IMR-90 (cell line): ENCODE results near the gene KCNJ13. TPM values are rescaled to one million over a fixed set of nuclear protein-coding genes. Genes with fewer than 3 reads are reported as not detected.

Source experiments
- ATAC-seq: fragments of 200-7000 bp; cut with Tn5 transposase; 2 replicates; pipeline ENCODE4 v1.9.1; 2020; ENCODE audit warnings: low read depth, mild to moderate bottlenecking, moderate library complexity
- BruUV-seq: library from RNA; stranded (reverse); fragments of 400-500 nt; replicated peaks from 2 replicates; lab custom pipeline; 2021; lab: Mats Ljungman, UMichigan
- CTCF ChIA-PET: fragments of 300-600 bp; formaldehyde crosslinking; extraction: SDS; loops from one replicate; lab custom pipeline; 2021; ENCODE audit warnings: antibody characterized with exemption; lab: Yijun Ruan, JAX
- POLR2A ChIA-PET: fragments of 300-600 bp; sonication (Branson Sonifier 250); formaldehyde crosslinking; loops from one replicate; lab custom pipeline; 2022; ENCODE audit warnings: antibody characterized with exemption; ENCODE audit not compliant: unreplicated experiment; lab: Charles Lee
- DNase-seq: peaks from one replicate; pipeline ENCODE4 v3.0.0; 2013
- H2AFZ ChIP-seq: replicated peaks from 2 replicates; pipeline ENCODE3; 2013; ENCODE audit warnings: low read length, mild to moderate bottlenecking; ENCODE audit not compliant: poor library complexity
- H2AK5ac ChIP-seq: 2 replicates; pipeline ENCODE4 v1.6.1; 2013; ENCODE audit warnings: low read depth, low read length, inconsistent platforms
- H2AK9ac ChIP-seq: replicated peaks from 2 replicates; pipeline ENCODE3; 2013; ENCODE audit warnings: mild to moderate bottlenecking, low read depth, low read length, moderate library complexity; ENCODE audit not compliant: poor library complexity
- H2BK120ac ChIP-seq: 2 replicates; pipeline ENCODE4 v1.6.1; 2013; ENCODE audit warnings: low read depth, low read length, inconsistent platforms
- H2BK15ac ChIP-seq: 3 replicates; pipeline ENCODE4 v1.6.1; 2013; ENCODE audit warnings: low read depth, low read length, inconsistent platforms
- H2BK20ac ChIP-seq: 2 replicates; pipeline ENCODE4 v1.6.1; 2013; ENCODE audit warnings: low read depth, mild to moderate bottlenecking, inconsistent platforms, low read length, moderate library complexity
- H2BK5ac ChIP-seq: 2 replicates; pipeline ENCODE4 v1.6.1; 2013; ENCODE audit warnings: mild to moderate bottlenecking, low read depth, low read length, inconsistent platforms; ENCODE audit not compliant: poor library complexity, severe bottlenecking
- H3K14ac ChIP-seq: replicated peaks from 2 replicates; pipeline ENCODE4 v1.6.1; 2013; ENCODE audit warnings: low read depth, low read length, inconsistent platforms
- H3K18ac ChIP-seq: 2 replicates; pipeline ENCODE4 v1.6.1; 2013; ENCODE audit warnings: low read depth, low read length, control low read depth
- H3K23ac ChIP-seq: 2 replicates; pipeline ENCODE4 v1.6.1; 2013; ENCODE audit warnings: low read depth, low read length, inconsistent platforms
- H3K27ac ChIP-seq: 2 replicates; pipeline ENCODE4 v1.5.1; 2013; ENCODE audit warnings: mild to moderate bottlenecking, control low read depth, low read length; ENCODE audit not compliant: insufficient read depth
- H3K27me3 ChIP-seq: 2 replicates; pipeline ENCODE4 v1.6.1; 2013; ENCODE audit warnings: low read length; ENCODE audit not compliant: control insufficient read depth, insufficient read depth
- H3K36me3 ChIP-seq: 2 replicates; pipeline ENCODE4 v1.6.1; 2013; ENCODE audit warnings: low read length, mixed read lengths; ENCODE audit not compliant: control insufficient read depth, insufficient read depth
- H3K4ac ChIP-seq: 2 replicates; pipeline ENCODE4 v1.6.1; 2013; ENCODE audit warnings: low read depth, low read length, inconsistent platforms
- H3K4me1 ChIP-seq: 2 replicates; pipeline ENCODE4 v1.6.1; 2013; ENCODE audit warnings: low read length, mixed read lengths; ENCODE audit not compliant: control insufficient read depth, insufficient read depth
- H3K4me2 ChIP-seq: 2 replicates; pipeline ENCODE4 v1.6.1; 2013; ENCODE audit warnings: low read depth, mild to moderate bottlenecking, control low read depth, low read length, moderate library complexity
- H3K4me3 ChIP-seq: 2 replicates; pipeline ENCODE4 v1.5.1; 2013; ENCODE audit warnings: low read depth, mild to moderate bottlenecking, control low read depth, low read length, moderate library complexity; ENCODE audit not compliant: insufficient read depth
- H3K56ac ChIP-seq: 2 replicates; pipeline ENCODE4 v1.6.1; 2013; ENCODE audit warnings: low read length, inconsistent platforms; ENCODE audit not compliant: insufficient read depth; ENCODE audit errors: extremely low read depth
- H3K79me1 ChIP-seq, 2 experiments: 2 replicates each; pipeline ENCODE4 v1.6.1; 2013; ENCODE audit warnings: low read length in 2 of 2, inconsistent platforms in 1 of 2, low read depth in 1 of 2
- H3K9ac ChIP-seq: 2 replicates; pipeline ENCODE4 v1.6.1; 2013; ENCODE audit warnings: low read depth, low read length, control low read depth
- H3K9me1 ChIP-seq: 2 replicates; pipeline ENCODE4 v1.6.1; 2013; ENCODE audit warnings: low read length, inconsistent platforms; ENCODE audit not compliant: insufficient read depth
- H3K9me3 ChIP-seq: 2 replicates; pipeline ENCODE4 v1.6.1; 2013; ENCODE audit warnings: low read length; ENCODE audit not compliant: control insufficient read depth, insufficient read depth
- H4K20me1 ChIP-seq: 2 replicates; pipeline ENCODE4 v1.6.1; 2013; ENCODE audit warnings: low read length, inconsistent platforms; ENCODE audit not compliant: insufficient read depth
- H4K5ac ChIP-seq: 2 replicates; pipeline ENCODE4 v1.6.1; 2013; ENCODE audit warnings: mild to moderate bottlenecking, low read depth, low read length, control low read depth
- H4K8ac ChIP-seq, 2 experiments: 2 replicates each; pipeline ENCODE4 v1.6.1; 2013; ENCODE audit warnings: low read depth in 2 of 2, low read length in 2 of 2, control low read depth in 1 of 2, inconsistent platforms in 1 of 2
- H4K91ac ChIP-seq: 2 replicates; pipeline ENCODE4 v1.6.1; 2013; ENCODE audit warnings: low read depth, low read length, inconsistent platforms; ENCODE audit not compliant: insufficient read depth
- BHLHE40 ChIP-seq: fragments of 150-350 bp; IDR thresholded peaks from 2 replicates; pipeline ENCODE4 v1.6.1; 2016; ENCODE audit warnings: mild to moderate bottlenecking, low read depth, low read length
- CEBPB ChIP-seq: IDR thresholded peaks from 2 replicates; pipeline ENCODE4 v1.6.1; 2012; ENCODE audit warnings: low read depth, low read length, improper control_type of control experiment
- CHD1 ChIP-seq: IDR thresholded peaks from 2 replicates; pipeline ENCODE4 v1.6.1; 2012; ENCODE audit warnings: low read depth, low read length, improper control_type of control experiment
- CTCF ChIP-seq: conservative IDR thresholded peaks from 2 replicates; pipeline ENCODE4 v1.5.1; 2012; ENCODE audit warnings: mild to moderate bottlenecking, low read depth, low read length, improper control_type of control experiment
- ELK1 ChIP-seq: fragments of 150-350 bp; IDR thresholded peaks from 2 replicates; pipeline ENCODE4 v1.6.1; 2016; ENCODE audit warnings: low read depth, mild to moderate bottlenecking, low read length, moderate library complexity, borderline replicate concordance
- FOS ChIP-seq: fragments of 150-350 bp; IDR thresholded peaks from 2 replicates; pipeline ENCODE4 v1.6.1; 2016; ENCODE audit warnings: low read depth, low read length
- MAFK ChIP-seq: IDR thresholded peaks from 2 replicates; pipeline ENCODE4 v1.6.1; 2012; ENCODE audit warnings: low read depth, low read length, improper control_type of control experiment
- MXI1 ChIP-seq: IDR thresholded peaks from 2 replicates; pipeline ENCODE4 v1.6.1; 2012; ENCODE audit warnings: low read depth, mild to moderate bottlenecking, low read length, moderate library complexity, borderline replicate concordance
- RAD21 ChIP-seq: IDR thresholded peaks from 2 replicates; pipeline ENCODE4 v1.6.1; 2012; ENCODE audit warnings: low read length, improper control_type of control experiment
- RCOR1 ChIP-seq: IDR thresholded peaks from 2 replicates; pipeline ENCODE4 v1.6.1; 2012; ENCODE audit warnings: mild to moderate bottlenecking, low read length, improper control_type of control experiment; ENCODE audit not compliant: insufficient replicate concordance
- SMC3 ChIP-seq: fragments of 150-350 bp; IDR thresholded peaks from 2 replicates; pipeline ENCODE4 v1.6.1; 2016; ENCODE audit warnings: low read depth, mild to moderate bottlenecking, antibody characterized with exemption, low read length, moderate library complexity
- USF2 ChIP-seq: fragments of 150-350 bp; IDR thresholded peaks from 2 replicates; pipeline ENCODE4 v1.6.1; 2017; ENCODE audit warnings: mild to moderate bottlenecking, antibody characterized with exemption, low read length, low read depth
- WGBS, 2 experiments: methylation state at CpG; one replicate each; pipeline versions ENCODE4 v1.1.5 to v1.1.7; 2013; ENCODE audit warnings: missing lambda C conversion rate in 2 of 2; ENCODE audit not compliant: insufficient read length in 1 of 2; ENCODE audit errors: extremely low coverage in 2 of 2; 5-methylcytosine and 5-hydroxymethylcytosine counted together
- dilution Hi-C: fragments of 300-500 bp; cut with HindIII; formaldehyde crosslinking; loops from one replicate; pipeline ENCODE4 v1.14.3; 2018; ENCODE audit warnings: low sequenced_read_pairs; ENCODE audit not compliant: unreplicated experiment
- in situ Hi-C: fragments of 300-500 bp; cut with MboI; formaldehyde crosslinking; loops from 3 replicates; pipeline ENCODE4 v1.14.3; 2019; ENCODE audit warnings: low sequenced_read_pairs, inconsistent platforms, mixed read lengths
- intact Hi-C: fragments of 100-400 bp; cut with micrococcal nuclease; formaldehyde crosslinking; loops from 2 replicates; pipeline ENCODE4 v1.10.0; 2022
- polyA plus RNA-seq, 3 experiments: library from polyadenylated mRNA; depleted of rRNA; stranded (reverse); fragments of >200 nt; gene quantifications; 2 replicates each; pipeline ENCODE4 v1.2.3, GENCODE V29; 2012; ENCODE audit warnings: low replicate concordance in 1 of 3
- total RNA-seq: library from RNA; depleted of rRNA; stranded (reverse); fragments of >200 nt; gene quantifications from 2 replicates; pipeline ENCODE4 v1.2.3, GENCODE V29; 2012

Gene KCNJ13
- total and polyA plus RNA-seq, 2 of the 4 experiments (the other 2 are of a cell fraction): not detected

- Histone ChIP-seq H2BK5ac (no peak overlapping the region), H3K9ac (no peak overlapping the region), H3K79me1 (peaks cover 7 to 30% of the 10 kb centered on the region in 2 experiments), H2AK5ac (no peak overlapping the region), H3K4me2 (no peak overlapping the region), H4K5ac (no peak overlapping the region), H4K20me1 (no peaks in the 10 kb centered on the region), H3K4ac (no peak overlapping the region), H3K56ac (no peak overlapping the region), H3K9me3 (no peaks in the 10 kb centered on the region), H3K27ac (no peak overlapping the region), H2BK15ac (no peak overlapping the region), H4K91ac (no peak overlapping the region), H2AK9ac (no peak overlapping the region), H3K36me3 (peaks cover 13% of the 10 kb centered on the region), H3K27me3 (no peaks in the 10 kb centered on the region), H3K18ac (no peak overlapping the region), H3K14ac (no peak overlapping the region), H2BK20ac (no peak overlapping the region), H3K4me3 (no peak overlapping the region), H2BK120ac (no peak overlapping the region), H3K23ac (no peak overlapping the region), H2AFZ (no peak overlapping the region), H3K9me1 (no peaks in the 10 kb centered on the region; the same call in 1 of the 2 replicates), H3K4me1 (no peaks in the 10 kb centered on the region), H4K8ac (no peak overlapping the region)
- intact Hi-C loops (no loop called here), dilution Hi-C loops (no loop called here), in situ Hi-C loops (no loop called here)
- TF ChIP-seq FOS: no peak
- no peak for TF ChIP-seq CEBPB
- no peak for TF ChIP-seq BHLHE40
- no peak for TF ChIP-seq USF2
- TF ChIP-seq RCOR1: no peak
- no peak for TF ChIP-seq ELK1
- no peak for TF ChIP-seq SMC3
- no peak for TF ChIP-seq CTCF
- TF ChIP-seq RAD21: no peak
- TF ChIP-seq CHD1: no peak
- no peak for TF ChIP-seq MAFK
- no peak for TF ChIP-seq MXI1
- no TSS peak for BruUV-seq
- no CpG with 5 or more reads among the region's 3 CpGs for WGBS, 2 experiments
- DNase-seq (no peak), ATAC-seq (no peak)
- ChIA-PET POLR2A (no interaction called here), CTCF (no interaction called here)
These were observed 34.4 kb downstream of the KCNJ13 start for GRCh38 chr2:232741972-232742371.
